AG04450 (cell line): Measurements from ENCODE around the gene SPNS2. TPM values are rescaled to one million over a fixed set of nuclear protein-coding genes. Genes with fewer than 3 reads are reported as not detected.

ENCODE experiments used
- CTCF ChIA-PET: fragments of 300-600, 350-600 bp; formaldehyde crosslinking; extraction: SDS; loops from one replicate; lab custom pipeline; 2022; ENCODE audit warnings: antibody characterized with exemption, inconsistent platforms; lab: Charles Lee
- POLR2A ChIA-PET: fragments of 350-600 bp; formaldehyde crosslinking; extraction: SDS; loops from one replicate; lab custom pipeline; 2021; ENCODE audit warnings: antibody characterized with exemption, inconsistent platforms; lab: Yijun Ruan, JAX
- DNase-seq: peaks from one replicate; pipeline ENCODE4 v3.0.0-alpha.2; 2011; ENCODE audit warnings: low read depth, low spot score
- H3K27ac ChIP-seq: one replicate; pipeline ENCODE4 v1.5.1; 2012; ENCODE audit warnings: low read depth, low read length, control low read depth
- H3K27me3 ChIP-seq: one replicate; pipeline ENCODE4 v1.6.0; 2012; ENCODE audit warnings: low read length; ENCODE audit not compliant: control insufficient read depth, insufficient read depth
- H3K4me3 ChIP-seq: 2 replicates; pipeline ENCODE4 v1.5.1; 2011; ENCODE audit warnings: mild to moderate bottlenecking, low read depth, low read length, control low read depth
- H3K9me3 ChIP-seq: 2 replicates; pipeline ENCODE4 v1.5.1; 2012; ENCODE audit warnings: low read length; ENCODE audit not compliant: control insufficient read depth, insufficient read depth
- CTCF ChIP-seq: IDR thresholded peaks from 2 replicates; pipeline ENCODE4 v1.5.1; 2011; ENCODE audit warnings: low read depth, low read length, control low read depth, inconsistent platforms
- polyA plus RNA-seq: library from polyadenylated mRNA; depleted of rRNA; stranded (reverse); fragments of >200 nt; gene quantifications from 2 replicates; pipeline ENCODE4 v1.2.3, GENCODE V29; 2011

The SPNS2 gene
- polyA plus RNA-seq, 1 experiment, result not detected

- CTCF ChIA-PET, result no interaction called here
- peaks cover 3% of the 10 kb centered on the region for H3K9me3 ChIP-seq
- H3K27ac ChIP-seq, result no peak overlapping the region
- H3K4me3 ChIP-seq, result no peak overlapping the region
- TF ChIP-seq CTCF, result no peak
- POLR2A ChIA-PET, result no interaction called here
- peaks cover 9% of the 10 kb centered on the region for H3K27me3 ChIP-seq
- DNase-seq, result no peak
Observed at GRCh38 chr17:4460661-4461060, 38.0 kb upstream of the SPNS2 start.

GRCh38 chr17:4463818-4464476, 34.7 kb upstream of the SPNS2 start:
- Histone ChIP-seq H3K9me3 (peaks cover 3% of the 10 kb centered on the region), H3K27ac (no peak overlapping the region), H3K4me3 (no peak overlapping the region), H3K27me3 (peaks cover 6% of the 10 kb centered on the region)
- CTCF ChIA-PET, result no interaction called here
- no peak for TF ChIP-seq CTCF
- DNase-seq, result no peak
- POLR2A ChIA-PET, result interaction anchor here (0.7 kb wide), 1 partner anchor 11 kb away, joined by 7 read pairs; no protein-coding TSS in a partner anchor

GRCh38 chr17:4465786-4466185, 32.9 kb upstream of the SPNS2 start:
- Histone ChIP-seq H3K27me3 (peaks cover 6% of the 10 kb centered on the region), H3K4me3 (no peak overlapping the region), H3K9me3 (no peaks in the 10 kb centered on the region), H3K27ac (no peak overlapping the region)
- ChIA-PET POLR2A (no interaction called here), CTCF (no interaction called here)
- no peak for TF ChIP-seq CTCF
- no peak for DNase-seq

GRCh38 chr17:4467287-4467686, 31.4 kb upstream of the SPNS2 start:
- H3K27ac ChIP-seq, result no peak overlapping the region
- H3K4me3 ChIP-seq, result no peak overlapping the region
- ChIA-PET CTCF (no interaction called here), POLR2A (no interaction called here)
- DNase-seq, result no peak
- H3K27me3 ChIP-seq, result peaks cover 6% of the 10 kb centered on the region
- no peaks in the 10 kb centered on the region for H3K9me3 ChIP-seq
- TF ChIP-seq CTCF, result no peak

- Histone ChIP-seq H3K27ac (no peak overlapping the region), H3K9me3 (no peaks in the 10 kb centered on the region), H3K27me3 (peaks cover 13% of the 10 kb centered on the region), H3K4me3 (no peak overlapping the region)
- DNase-seq, result no peak
- POLR2A ChIA-PET, result interaction anchor here (0.9 kb wide), 1 partner anchor 52 kb away, joined by 3 read pairs; no protein-coding TSS in a partner anchor
- CTCF ChIA-PET, result no interaction called here
- no peak for TF ChIP-seq CTCF
Observed at GRCh38 chr17:4469552-4469951, 29.1 kb upstream of the SPNS2 start.
